NT2/D1 (cell line): ENCODE results near the gene LRP8.

Source experiments
- SUZ12 ChIP-seq: IDR thresholded peaks from 2 replicates; pipeline ENCODE4 v1.6.1; 2011; ENCODE audit not compliant: insufficient read length, insufficient read depth; ENCODE audit errors: extremely low read depth
- ZNF274 ChIP-seq: IDR thresholded peaks from 2 replicates; pipeline ENCODE4 v1.6.1; 2011; ENCODE audit warnings: mild to moderate bottlenecking, low read depth, low read length

DNA sequence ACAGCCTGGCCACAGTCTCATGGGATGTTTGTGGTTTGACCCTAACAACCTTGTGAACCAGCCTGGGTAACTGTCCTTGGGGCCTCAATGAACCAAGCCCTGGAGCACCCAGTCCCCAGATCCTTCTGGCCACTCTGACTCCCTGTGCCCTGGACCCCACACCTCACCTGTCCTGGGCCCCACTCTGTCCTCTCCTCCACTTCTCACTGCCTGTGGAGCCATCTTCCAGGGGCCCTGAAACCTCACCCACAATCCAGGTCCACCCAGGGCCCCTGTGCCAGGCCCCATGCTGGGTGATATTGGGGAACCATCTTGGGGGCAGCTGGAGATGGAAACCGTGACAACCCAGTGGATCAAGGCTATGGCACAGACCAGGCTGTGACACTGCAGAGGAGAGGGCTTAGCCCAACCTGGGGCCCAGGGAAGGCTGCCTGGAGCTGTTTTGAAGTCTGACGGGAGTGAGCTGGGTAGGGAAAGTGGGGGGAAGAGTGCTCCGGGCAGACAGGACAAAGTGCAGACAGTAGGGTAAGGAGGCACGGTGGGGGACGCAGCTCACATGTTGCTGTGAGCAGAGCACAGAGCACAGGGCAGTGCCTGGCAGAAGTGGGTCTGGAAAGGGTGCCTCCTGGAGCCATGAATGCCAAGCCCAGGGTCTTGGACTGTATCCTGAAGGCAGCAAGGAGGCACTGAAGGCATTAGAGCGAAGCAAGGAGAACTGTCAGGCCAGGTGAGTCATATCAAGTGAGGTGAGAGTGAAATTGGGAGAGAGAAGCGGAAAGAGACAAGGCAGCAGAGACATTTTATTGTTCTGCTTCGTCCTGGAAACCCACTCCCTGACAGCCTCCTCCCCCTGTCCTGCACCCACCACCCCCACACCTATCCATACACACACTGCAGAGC lies 12.1 kb upstream of the LRP8 start:
- TF ChIP-seq SUZ12 = no peak
- no peak for TF ChIP-seq ZNF274
